Daoy (cell line): Measurements from ENCODE around the gene TNS3. TPM values are rescaled to one million over a fixed set of nuclear protein-coding genes. Genes with fewer than 3 reads are reported as not detected.
"Not testable (repeated sequence)": the region's sequence is repeated elsewhere in the genome, so short reads cannot be mapped to it uniquely, and the experiment has no call there.

Source experiments
- DNase-seq: peaks from one replicate; pipeline ENCODE4 v3.0.0-alpha.2; 2015; ENCODE audit warnings: low read depth
- total RNA-seq: library from RNA; depleted of rRNA; stranded (reverse); fragments of >200 nt; shearing (Covaris generic); gene quantifications from 2 replicates; pipeline ENCODE4 v1.2.3, GENCODE V29; 2014

The TNS3 gene
- total RNA-seq, 1 experiment from 2014 or later: 58.3 TPM

DNA sequence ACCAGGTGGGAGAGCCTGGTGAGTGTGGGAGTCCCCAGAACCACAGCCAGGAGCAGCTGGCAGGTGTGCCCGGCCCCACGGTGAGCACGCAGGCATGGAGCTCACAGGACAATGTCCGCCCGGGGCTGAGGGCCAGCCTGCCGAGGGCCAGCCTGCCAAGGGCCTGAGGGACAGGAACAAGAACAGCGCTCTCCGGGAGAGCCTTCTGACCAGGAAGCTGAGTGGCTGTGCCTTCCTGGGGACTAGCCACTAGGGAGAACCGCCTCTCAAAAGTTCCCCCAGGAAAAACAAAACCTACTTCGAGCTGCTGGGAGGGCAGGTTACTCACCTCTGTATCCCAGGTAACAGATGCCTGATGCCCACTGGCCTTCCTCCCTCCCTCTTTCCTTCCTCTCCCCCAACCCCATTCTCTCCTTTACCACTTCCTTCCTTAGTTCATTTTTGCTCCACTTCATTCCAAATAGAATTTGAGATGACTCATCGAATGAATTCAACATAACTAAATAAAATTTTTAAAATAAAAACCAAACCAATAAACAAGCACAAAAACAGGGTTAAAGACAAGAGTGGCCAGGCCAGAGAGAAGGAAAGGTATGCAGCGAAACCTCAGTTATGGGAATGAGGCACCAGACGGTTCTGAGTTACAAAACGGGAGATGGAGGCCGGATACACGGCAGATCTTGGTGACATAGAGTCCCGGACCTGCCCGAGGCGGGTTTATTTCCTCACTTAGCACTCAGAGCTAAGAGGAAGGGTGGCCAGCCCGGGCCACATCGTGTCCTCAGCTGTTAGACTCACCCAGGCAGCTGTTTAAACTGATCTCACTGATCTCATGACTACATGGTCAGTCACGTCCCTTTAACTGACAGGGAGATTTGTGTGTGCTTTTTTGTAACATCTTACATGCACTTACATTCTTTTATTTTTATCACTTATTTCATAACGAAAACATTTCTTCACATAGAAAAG lies 128.5 kb downstream of the TNS3 start:
- DNase-seq: peak; percentile 92

DNA sequence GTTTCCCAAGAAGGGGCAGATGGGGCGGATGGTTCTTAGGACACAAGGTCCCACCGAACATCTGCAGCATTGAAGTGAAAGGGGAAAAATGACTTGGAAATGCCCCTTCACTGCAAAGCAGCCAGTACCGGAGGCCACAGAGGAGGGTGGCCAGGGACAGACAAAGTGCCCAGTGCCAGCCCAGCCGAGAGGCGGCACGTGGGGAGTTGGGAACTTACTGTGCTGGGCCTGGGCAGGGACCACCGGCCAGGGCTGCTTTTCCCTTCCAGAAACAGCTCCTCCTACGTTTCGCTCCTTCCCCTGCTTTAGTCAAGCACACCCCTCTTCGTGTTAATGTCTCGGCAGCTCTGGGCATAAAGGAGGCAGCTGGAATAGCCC lies 129.2 kb downstream of the TNS3 start:
- DNase-seq: no peak

DNA sequence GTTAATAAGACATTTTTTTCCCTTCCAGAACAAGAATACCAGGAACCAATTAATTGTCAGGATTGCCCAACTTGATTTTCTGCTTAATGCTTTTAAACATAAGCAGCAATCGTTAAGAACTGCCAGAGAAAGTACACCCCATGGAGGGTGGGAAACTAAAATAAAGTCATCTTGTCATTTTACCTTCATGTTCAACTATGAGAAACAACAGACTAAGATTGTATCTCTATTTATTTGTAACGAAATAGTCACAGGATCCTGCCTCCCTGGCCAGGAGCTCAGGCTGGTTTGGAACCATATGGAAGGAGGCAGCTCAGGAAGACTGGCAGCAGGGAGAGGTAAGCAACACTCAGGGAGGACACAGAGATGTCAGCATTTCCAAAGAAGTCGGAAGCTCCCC lies 129.6 kb downstream of the TNS3 start:
- no peak for DNase-seq

DNA sequence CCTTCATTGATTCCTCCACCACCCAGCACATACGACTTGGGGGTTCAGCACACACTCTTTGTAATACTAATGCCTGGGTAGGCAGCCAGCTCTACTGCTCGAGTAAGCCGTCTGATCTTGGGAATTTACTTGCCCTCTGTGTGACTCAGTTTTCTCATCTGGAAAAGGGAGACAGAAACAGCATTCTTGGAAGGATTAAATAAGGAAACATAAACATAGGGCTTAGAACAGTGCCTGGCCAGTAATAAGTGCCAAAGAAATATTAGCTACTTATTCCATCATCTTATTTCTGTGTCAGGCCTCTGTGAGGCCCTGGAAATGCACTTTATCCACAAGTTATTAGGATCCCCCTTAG lies 130.1 kb downstream of the TNS3 start:
- no peak for DNase-seq

DNA sequence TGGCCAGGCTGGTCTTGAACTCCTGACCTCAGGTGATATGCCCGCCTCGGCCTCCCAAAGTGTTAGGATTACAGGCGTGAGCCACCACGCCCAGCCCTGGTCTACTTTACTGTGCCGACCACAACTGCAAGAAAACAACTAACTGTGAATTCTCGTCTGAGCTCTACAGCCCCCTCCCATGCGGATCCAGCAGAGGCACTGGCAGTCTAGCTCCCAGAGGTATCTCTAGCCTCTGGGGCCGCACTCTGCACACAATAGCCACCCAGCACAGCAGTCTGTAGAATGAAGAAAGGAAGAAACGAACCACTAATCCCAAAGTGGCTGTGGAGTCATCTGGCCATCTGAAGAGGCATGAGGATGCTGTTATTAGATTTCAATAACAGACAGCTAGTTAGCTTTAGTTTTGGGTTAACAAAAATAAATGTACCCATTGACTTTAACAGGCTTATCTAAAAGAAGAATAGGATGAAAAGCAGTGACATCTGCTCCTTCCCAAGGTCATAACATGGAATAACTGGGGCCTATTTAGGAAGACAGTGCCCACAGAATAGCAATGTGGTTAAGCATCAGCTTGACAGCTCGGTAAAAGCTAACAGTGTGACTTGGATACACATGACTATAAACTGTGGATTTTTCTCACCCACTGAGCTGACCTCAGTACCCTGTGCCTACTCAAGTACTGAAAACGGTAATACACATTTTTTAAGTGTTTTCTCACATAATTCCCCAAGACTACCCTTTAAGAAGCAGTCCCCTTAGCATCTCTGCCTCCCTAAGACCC lies 131.9 kb downstream of the TNS3 start:
- peak; percentile 48 for DNase-seq

DNA sequence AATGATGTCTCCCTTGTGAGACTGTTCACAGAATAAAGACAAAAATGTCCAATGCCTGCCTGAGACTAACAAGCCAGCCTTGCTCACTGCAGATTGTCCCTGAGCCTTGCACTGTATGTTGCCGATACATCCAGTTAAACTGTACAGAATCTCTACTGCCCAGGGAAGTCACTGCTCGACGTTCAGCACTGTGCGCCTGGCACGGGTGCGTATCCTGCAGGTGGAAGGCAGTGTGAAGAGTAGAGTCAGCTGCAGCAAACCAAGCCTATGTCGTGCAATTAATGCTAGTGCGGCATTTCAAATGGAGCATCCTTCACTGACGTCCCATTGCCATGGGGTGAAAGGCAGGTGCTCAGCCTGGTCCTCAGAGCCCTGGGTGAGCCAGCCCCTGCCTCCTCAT lies 132.9 kb downstream of the TNS3 start:
- DNase-seq: no peak

DNA sequence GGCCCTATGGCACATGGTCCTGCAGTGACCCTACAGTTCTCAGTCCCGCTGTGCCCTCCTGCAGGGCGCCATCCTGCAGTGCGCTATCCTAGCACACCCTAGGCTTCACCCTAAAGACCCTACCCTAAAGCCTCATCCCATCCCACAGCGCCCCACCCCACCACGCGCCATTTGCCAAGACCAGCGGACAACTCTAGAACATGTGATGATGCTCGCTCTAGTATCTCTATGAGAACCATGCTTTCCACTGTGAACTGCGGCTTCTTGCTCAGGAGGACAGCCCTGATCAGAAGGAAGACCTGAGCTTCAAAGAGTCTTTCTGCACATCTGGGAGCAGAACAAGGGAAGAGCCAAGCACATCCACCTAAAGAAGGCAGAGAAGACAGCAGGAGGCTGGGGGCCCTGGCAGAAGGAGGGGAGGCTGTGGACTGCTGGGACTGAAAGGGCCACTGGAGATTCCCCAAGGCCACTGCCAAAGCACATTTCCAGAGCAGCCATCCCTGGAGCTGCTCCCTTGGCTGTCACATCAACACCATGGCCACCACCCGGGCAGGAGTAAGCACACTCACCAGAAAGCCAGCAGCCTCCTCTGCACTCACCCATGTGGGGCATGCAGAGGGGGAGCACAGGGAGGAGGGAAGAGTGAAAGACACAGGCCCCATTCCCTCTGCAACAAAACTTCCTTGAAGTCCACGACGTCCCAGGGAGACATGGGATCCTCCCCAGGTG lies 134.1 kb downstream of the TNS3 start:
- DNase-seq: no peak

DNA sequence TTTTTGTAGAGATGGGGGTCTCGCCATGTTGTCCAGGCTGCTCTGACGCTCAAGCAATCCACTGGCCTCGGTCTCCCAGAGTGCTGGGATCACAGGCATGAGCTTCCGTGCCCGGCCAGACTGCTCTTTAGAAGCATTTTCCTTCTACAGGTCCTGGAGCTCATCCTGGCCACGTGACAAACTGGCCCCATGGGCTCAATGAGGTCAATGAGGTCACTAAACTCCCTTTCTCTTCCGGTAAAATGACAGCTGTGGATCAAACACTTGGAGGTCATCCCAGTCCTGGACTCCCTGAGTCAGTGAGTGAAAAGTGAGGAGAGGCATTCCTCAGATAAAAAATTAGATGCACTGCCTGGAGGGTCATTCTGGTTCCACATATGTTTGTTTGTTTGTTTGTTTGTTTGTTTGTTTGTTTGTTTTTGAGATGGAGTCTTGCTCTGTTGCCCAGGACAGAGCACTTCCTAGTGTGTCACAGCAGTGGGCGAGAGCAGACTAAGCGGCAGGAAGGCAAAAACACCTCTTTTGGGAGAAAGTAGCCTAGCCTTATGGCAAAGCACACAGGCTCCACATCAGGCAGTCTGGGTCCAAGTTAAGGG lies 134.9 kb downstream of the TNS3 start:
- no peak for DNase-seq

DNA sequence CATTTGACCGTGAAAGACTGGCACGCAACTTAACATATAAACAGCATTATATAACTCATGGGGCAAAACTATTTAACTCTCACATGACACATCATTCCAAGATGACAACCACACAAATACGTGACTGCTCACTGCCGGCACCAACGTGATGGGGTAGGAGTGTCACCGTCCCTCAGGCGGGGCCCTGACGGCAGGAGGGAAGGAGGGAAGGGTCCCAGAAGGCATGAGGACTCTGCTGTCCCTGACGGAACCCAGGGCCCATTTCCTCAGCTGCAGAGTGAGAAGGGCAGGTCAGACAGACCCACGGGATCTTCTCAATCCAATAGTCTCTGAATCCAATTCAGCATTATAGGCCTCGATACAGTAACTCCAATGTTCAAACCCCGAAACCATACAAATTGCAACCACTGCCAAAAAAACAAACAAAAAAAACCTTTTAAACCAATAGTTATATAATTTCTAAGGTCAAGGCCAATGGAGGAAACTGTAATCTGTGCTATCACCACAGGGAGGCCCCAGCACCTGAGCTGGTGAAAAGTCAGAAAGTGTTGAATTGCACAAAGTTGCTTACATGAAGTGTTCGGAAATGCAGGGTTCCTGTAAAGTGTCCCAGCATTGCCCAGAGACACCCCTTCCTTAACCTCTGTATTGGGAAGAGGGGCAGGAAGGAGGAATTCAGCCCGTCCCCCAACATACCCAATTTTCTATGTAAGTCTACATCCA lies 137.4 kb downstream of the TNS3 start:
- peak; percentile 51 for DNase-seq

DNA sequence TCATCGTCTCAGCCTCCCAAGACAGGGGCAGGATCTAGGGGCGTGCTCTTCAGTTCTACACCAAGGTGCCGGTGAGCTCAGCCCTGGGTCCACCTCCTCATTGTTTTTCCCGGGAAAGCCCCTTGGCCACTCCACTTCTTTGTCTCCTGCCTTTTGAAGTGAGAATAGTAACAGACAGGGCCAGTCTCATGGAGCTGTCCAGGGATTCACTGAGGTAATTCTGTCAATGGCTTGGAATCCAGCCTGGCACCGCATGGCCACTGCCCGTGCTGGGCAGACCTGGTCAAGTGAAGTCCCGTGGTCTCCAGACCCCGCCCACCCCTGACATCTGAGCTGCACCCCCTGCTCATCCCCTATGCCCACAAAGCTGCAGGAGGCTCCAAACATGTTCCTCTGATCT lies 138.9 kb downstream of the TNS3 start:
- no peak for DNase-seq

DNA sequence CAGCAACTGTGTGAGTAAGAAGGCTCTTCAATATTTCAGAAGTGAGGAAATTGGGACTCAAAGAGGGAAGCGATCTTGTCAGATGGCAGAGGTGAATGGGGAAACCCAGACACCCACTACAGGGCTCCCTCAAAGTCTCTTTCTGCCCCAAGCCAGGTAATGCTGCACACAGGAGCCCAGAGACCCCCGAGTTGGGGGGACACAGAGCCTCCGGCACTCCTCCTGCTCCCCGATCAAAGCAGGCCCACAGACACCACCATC lies 139.4 kb downstream of the TNS3 start:
- no peak for DNase-seq

DNA sequence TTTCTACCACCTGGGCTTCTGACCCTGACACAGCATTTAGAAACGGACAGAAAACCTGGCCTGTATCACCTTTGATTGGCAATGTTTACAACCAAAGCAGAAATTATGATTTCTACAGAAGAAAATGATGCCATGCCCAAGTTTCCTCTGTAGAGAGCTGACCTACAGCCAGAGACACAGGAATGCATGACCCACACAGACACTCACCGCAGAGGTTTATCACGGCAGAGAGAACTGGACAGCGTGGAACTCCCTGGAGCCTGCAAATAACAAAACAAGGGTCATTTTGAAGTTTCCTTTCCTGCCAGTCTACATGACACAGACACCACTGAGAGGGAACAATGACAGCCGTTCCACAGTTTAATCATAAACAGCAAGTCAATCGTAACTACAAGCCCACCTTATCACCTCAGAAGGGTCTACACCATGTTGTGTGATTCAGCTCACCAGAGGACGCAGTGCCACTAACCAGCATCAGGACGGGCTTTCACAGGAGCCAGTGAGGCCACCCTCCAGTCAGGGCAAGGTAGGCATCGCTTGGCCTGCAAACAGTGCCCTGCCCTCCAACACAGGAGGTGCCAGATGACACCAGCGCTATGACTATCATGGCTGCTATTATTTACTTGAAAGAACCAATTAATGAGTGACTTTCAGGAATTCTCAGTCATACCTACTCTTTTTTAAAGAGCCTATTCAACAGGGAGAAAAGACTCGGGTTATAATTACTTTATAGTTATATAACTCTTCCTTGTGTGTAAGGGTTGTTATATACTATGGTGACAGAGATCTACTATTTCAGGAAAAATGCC lies 139.9 kb downstream of the TNS3 start:
- DNase-seq: no peak

DNA sequence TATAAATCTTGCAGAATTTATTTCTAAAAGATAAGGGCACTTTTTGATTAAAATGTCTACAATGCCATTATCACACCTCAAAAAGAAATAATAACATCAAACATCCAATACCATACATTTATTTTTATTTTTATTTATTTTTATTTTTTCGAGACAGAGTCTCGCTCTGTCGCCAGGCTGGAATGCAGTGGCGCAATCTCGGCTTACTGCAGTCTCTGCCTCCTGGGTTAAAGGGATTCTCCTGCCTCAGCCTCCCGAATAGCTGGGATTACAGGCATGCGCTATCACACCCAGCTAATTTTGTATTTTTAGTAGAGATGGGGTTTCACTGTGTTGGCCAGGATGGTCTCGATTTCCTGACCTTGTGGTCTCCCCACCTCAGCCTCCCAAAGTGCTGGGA lies 140.9 kb downstream of the TNS3 start:
- not testable (repeated sequence) for DNase-seq

DNA sequence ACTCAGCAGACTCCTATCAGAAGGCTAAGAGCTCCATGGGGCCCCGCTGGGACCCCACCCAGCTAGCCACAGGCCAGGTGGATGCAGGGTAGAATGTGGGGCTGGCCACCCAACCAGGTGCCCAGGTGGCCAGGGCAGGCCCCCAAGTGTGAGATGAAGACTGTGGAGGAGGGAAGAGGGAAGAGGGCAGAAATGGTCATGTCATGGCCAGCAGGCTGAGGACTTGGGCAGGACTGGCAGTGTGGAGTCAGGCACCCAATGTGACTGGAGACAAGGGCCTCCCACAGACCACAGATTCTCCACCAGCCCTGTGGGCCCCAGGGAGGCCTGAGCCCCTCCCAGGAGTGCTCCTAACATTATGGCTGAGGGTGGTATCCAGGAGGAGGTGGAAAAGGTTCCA lies 141.6 kb downstream of the TNS3 start:
- no peak for DNase-seq

DNA sequence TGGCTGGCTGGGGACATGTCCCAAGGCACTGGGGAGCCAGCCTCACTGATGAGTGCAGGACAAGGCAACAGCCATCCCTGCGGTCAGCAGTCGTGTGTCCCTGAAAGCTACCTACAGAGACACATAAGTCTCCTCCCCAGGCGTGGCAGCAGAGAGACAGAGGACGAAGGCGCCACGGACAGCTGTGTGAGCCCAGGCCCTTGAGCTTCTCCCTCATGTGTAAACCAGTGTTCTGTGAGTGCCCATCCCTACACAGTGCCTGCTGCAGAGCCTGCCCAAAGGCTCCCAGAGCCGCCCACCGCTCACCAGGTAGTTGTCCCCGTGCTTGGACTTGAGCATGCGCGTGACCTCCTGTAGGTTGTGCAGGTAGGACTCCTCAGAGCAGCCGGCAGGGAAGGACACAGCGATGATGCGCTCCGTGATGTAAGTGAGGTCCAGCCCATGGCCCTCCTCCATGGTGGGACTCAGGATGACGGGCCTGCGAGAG lies 142.7 kb downstream of the TNS3 start:
- DNase-seq: no peak

DNA sequence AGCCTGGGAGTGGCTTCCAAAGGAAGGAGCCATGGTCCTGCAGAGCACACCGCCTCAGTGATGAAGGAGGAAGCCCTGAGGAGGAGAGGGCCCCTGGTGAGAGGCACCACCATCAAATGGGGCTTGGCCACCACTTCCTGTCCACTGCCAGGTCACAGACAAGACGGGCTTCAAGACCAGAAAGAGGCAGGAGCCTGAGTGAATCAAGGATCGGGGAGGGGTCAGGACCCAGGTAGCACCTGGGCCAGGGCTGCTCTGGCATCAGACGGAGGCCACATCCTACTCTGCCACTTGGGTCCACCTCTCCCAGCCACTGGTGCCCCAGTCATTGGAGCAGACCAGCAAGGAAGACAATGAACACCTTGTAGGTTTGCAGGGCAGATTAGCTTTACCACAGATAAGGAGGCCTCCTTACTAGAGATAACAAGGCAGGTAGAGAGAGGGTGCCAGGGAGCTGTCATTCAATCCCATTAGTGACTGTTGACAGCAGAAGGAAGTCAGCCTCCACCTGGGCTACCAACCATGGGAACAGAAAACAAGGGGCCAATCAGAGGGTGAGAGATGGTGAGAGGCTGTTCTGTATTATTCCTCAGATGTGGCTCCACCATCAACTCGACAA lies 143.4 kb downstream of the TNS3 start:
- no peak for DNase-seq

DNA sequence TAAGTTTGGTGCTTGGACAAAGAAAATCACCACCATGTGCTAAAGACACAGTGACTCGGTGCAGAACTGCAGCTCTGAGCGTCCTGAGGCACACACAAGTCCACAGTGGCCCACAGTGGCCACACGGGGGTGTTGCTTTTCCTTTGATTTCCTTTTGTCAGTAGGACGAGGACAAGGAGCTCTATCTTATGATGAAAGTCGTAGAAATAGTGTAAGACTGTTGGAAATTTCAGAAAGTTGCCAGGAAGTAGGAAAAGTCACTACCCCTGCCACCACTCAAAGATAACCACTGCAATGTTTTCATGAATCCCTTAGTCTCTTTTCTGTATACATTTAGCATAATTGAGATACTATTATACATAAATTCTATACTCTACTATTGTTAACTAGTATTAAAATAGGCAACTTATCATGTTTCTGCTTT lies 146.0 kb downstream of the TNS3 start:
- DNase-seq: peak; percentile 77

DNA sequence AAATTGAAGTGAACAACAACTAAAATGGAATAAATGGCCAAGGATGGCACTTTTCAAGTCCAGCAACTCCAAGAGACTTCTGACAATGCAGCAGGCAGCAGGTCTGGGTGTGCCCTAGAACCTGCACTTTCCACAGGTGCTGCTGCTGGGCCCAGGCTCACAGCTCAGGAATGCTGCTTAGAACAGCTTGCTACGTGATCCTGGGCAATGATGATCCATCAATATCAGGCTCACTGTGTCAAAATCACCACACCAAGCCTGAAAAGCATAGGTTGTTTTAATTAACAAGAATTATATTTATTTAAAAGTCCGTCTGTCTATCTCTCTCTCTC lies 148.4 kb downstream of the TNS3 start:
- DNase-seq: no peak

DNA sequence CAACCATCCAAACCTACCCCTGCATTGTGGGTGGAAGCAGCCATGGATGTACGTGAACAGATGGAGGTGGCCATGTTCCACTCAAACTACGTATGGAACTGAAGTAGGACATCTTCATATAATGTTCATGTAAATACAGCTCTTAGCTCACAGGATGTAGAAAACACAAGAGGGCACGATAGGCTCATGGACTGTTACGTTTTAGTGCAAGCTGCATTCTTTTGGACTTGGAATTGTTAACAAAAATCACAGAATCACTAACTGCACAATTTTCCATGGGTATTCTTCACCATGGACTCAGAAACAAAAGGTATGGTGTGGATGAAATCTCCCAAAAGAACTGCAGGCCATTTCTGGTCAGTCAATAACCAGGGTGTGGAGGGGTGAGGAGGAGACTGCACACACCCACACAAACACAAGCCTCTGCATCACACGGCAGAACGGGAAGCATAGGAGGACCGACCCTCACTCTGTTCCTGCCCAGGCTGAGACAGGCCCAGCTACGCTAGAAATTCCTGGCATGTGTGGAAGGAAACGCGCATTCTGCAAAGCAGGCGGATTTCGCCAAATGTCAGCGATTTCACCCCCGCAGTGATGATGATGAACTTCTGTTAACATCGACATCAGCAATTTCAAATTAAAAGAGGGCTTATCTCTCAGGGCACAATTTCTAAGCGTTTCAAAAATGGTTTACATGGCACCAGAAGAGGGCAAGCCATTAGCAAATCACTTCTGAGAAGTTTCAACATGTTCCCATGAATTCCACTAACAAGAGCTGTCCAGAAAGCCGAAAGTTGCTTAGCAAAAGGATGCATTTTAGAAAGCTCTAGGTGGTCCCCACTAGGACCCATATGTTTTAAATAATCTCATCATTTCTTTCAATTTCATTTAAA lies 149.0 kb downstream of the TNS3 start:
- no peak for DNase-seq
